Liver (tissue), 9 donors: Measurements from ENCODE around the gene PROS1. TPM values are rescaled to one million over a fixed set of nuclear protein-coding genes. Genes with fewer than 3 reads are reported as not detected.

Experiments used
- DNase-seq: peaks from one replicate; pipeline ENCODE4 v3.0.0-alpha.2; 2017; ENCODE audit warnings: low spot score
- H3K27ac ChIP-seq, 2 donors: one replicate each; pipeline ENCODE4 v1.7.0; 2013; ENCODE audit warnings: inconsistent platforms in 2 of 2, low read length in 2 of 2, control low read depth in 1 of 2, low read depth in 1 of 2, mild to moderate bottlenecking in 1 of 2
- H3K27me3 ChIP-seq, 4 donors: one replicate each; pipeline versions ENCODE4 v1.6.1 to v1.7.0; 2013; ENCODE audit warnings: low read length in 3 of 4, inconsistent platforms in 1 of 4, mild to moderate bottlenecking in 1 of 4, moderate library complexity in 1 of 4; ENCODE audit not compliant: control insufficient read depth in 4 of 4, insufficient read depth in 4 of 4
- H3K36me3 ChIP-seq, 4 donors: one replicate each; pipeline versions ENCODE4 v1.6.1 to v1.7.0; 2013; ENCODE audit warnings: low read length in 3 of 4, mild to moderate bottlenecking in 3 of 4, low read depth in 1 of 4, moderate library complexity in 1 of 4; ENCODE audit not compliant: control insufficient read depth in 4 of 4, insufficient read depth in 3 of 4
- H3K4me1 ChIP-seq, 4 donors: one replicate each; pipeline versions ENCODE4 v1.6.1 to v1.7.0; 2013; ENCODE audit warnings: low read length in 3 of 4, mild to moderate bottlenecking in 3 of 4, moderate library complexity in 1 of 4; ENCODE audit not compliant: control insufficient read depth in 4 of 4, insufficient read depth in 4 of 4
- H3K4me3 ChIP-seq, 3 donors: one replicate each; pipeline versions ENCODE4 v1.6.1 to v1.7.0; 2013; ENCODE audit warnings: low read length in 3 of 3, control low read depth in 1 of 3, low read depth in 1 of 3, mild to moderate bottlenecking in 1 of 3
- H3K9ac ChIP-seq, 2 donors: one replicate each; pipeline ENCODE4 v1.7.0; 2013; ENCODE audit warnings: low read length in 2 of 2, mild to moderate bottlenecking in 2 of 2, moderate library complexity in 2 of 2, control low read depth in 1 of 2, low read depth in 1 of 2
- H3K9me3 ChIP-seq, 4 donors: one replicate each; pipeline versions ENCODE4 v1.6.1 to v1.7.0; 2013; ENCODE audit warnings: low read length in 3 of 4; ENCODE audit not compliant: control insufficient read depth in 4 of 4
- FOXA2 ChIP-seq: IDR thresholded peaks from 2 replicates; pipeline ENCODE4 v1.6.1; 2016; ENCODE audit warnings: antibody characterized with exemption
- GABPA ChIP-seq, 2 donors: IDR thresholded peaks in 1 of 2; conservative IDR thresholded peaks in 1 of 2; 2 replicates each; pipeline ENCODE4 v1.6.1; 2016; ENCODE audit warnings: antibody characterized with exemption in 2 of 2, mild to moderate bottlenecking in 1 of 2, moderate library complexity in 1 of 2
- HNF4A ChIP-seq, 2 donors: conservative IDR thresholded peaks; 2 replicates each; pipeline ENCODE4 v1.6.1; 2016; ENCODE audit warnings: antibody characterized with exemption in 2 of 2, mild to moderate bottlenecking in 2 of 2
- JUND ChIP-seq, 2 donors: IDR thresholded peaks; 2 replicates each; pipeline ENCODE4 v1.6.1; 2016; ENCODE audit warnings: antibody characterized with exemption in 2 of 2
- NR2F2 ChIP-seq: IDR thresholded peaks from 2 replicates; pipeline ENCODE4 v1.6.1; 2016; ENCODE audit warnings: antibody characterized with exemption
- RXRA ChIP-seq, 2 donors: IDR thresholded peaks; 2 replicates each; pipeline ENCODE4 v1.6.1; 2017 to 2018; ENCODE audit warnings: antibody characterized with exemption in 2 of 2, mild to moderate bottlenecking in 1 of 2
- TAF1 ChIP-seq: conservative IDR thresholded peaks from 2 replicates; pipeline ENCODE4 v1.6.1; 2016; ENCODE audit warnings: antibody characterized with exemption, mild to moderate bottlenecking
- YY1 ChIP-seq: IDR thresholded peaks from 2 replicates; pipeline ENCODE4 v1.6.1; 2016; ENCODE audit warnings: antibody characterized with exemption, mild to moderate bottlenecking
- WGBS: extraction: QIAGEN DNeasy Blood & Tissue Kit; methylation state at CpG from one replicate; pipeline ENCODE4 v1.1.7; 2013; 5-methylcytosine and 5-hydroxymethylcytosine counted together
- polyA plus RNA-seq, 2 donors: library from polyadenylated mRNA; stranded (reverse) in 1 of 2; unstranded in 1 of 2; fragments of 200-250 nt in 1 of 2; fragments of >200 nt in 1 of 2; fragmentation: Nextera tagmentation in 1 of 2; extraction: Ambion mirVana in 1 of 2; gene quantifications; one replicate each; pipeline versions ENCODE4 v1.2.1 to v1.2.3, GENCODE V29; 2013 to 2015
- total RNA-seq, 2 donors: library from RNA; depleted of rRNA; stranded (reverse); fragments of >200 nt; gene quantifications; one replicate each; pipeline ENCODE4 v1.2.3, GENCODE V29; 2014
- TF ChIP-seq, protein P1 (sequence below): IDR thresholded peaks from 2 replicates; pipeline ENCODE4 v1.6.1; 2016; ENCODE audit warnings: antibody characterized with exemption
- TF ChIP-seq, protein P2 (sequence below): IDR thresholded peaks from 2 replicates; pipeline ENCODE4 v1.6.1; 2016; ENCODE audit warnings: antibody characterized with exemption, mild to moderate bottlenecking
- TF ChIP-seq, protein P3 (sequence below): IDR thresholded peaks from 2 replicates; pipeline ENCODE4 v1.6.1; 2016; ENCODE audit warnings: antibody characterized with exemption
- donor health status: healthy.
- donor health status: healthy.
- donor health status: healthy.
- donor health status: healthy.
- donor health status: healthy.

Gene PROS1
- total and polyA plus RNA-seq, 4 donors: 88.9 to 252 (median 143) TPM

- Histone ChIP-seq H3K27ac (no peak overlapping the region), H3K9me3 (no peaks in the 10 kb centered on the region), H3K4me1 (no peaks in the 10 kb centered on the region), H3K27me3 (no peaks in the 10 kb centered on the region), H3K36me3 (no peaks in the 10 kb centered on the region), H3K4me3 (no peak overlapping the region), H3K9ac (no peak overlapping the region)
- 98% methylated on average over 9 of the region's 9 CpGs for WGBS
- no peak for DNase-seq
- TF ChIP-seq FOXA2: no peak
- TF ChIP-seq, protein P1, sequence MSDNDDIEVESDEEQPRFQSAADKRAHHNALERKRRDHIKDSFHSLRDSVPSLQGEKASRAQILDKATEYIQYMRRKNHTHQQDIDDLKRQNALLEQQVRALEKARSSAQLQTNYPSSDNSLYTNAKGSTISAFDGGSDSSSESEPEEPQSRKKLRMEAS: no peak
- no peak for TF ChIP-seq YY1
- TF ChIP-seq TAF1: no peak
Observed at GRCh38 chr3:93988764-93989163, 15.1 kb upstream of the PROS1 start.

DNA sequence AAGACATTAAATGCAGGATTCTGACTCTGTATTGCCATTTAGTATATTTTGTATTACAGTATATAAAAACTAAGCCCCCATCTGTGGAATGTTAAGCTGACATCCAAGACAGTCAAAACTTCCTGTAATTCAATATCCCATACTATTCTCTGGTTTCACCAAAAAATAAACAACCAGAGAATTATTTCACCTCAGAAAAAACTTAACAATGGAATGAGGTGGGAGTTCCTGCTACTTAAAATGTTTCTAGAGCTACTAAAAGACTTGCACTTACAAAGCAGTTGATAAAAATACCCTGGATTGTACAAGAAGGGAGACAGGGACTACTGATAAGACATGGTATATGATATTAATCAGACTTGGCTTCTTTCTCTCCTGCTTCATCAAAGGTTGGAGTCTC is 14.6 kb upstream of the PROS1 start:
- H3K27ac ChIP-seq: no peak overlapping the region
- H3K27me3 ChIP-seq: no peaks in the 10 kb centered on the region
- no peaks in the 10 kb centered on the region for H3K4me1 ChIP-seq
- TF ChIP-seq, protein P2, sequence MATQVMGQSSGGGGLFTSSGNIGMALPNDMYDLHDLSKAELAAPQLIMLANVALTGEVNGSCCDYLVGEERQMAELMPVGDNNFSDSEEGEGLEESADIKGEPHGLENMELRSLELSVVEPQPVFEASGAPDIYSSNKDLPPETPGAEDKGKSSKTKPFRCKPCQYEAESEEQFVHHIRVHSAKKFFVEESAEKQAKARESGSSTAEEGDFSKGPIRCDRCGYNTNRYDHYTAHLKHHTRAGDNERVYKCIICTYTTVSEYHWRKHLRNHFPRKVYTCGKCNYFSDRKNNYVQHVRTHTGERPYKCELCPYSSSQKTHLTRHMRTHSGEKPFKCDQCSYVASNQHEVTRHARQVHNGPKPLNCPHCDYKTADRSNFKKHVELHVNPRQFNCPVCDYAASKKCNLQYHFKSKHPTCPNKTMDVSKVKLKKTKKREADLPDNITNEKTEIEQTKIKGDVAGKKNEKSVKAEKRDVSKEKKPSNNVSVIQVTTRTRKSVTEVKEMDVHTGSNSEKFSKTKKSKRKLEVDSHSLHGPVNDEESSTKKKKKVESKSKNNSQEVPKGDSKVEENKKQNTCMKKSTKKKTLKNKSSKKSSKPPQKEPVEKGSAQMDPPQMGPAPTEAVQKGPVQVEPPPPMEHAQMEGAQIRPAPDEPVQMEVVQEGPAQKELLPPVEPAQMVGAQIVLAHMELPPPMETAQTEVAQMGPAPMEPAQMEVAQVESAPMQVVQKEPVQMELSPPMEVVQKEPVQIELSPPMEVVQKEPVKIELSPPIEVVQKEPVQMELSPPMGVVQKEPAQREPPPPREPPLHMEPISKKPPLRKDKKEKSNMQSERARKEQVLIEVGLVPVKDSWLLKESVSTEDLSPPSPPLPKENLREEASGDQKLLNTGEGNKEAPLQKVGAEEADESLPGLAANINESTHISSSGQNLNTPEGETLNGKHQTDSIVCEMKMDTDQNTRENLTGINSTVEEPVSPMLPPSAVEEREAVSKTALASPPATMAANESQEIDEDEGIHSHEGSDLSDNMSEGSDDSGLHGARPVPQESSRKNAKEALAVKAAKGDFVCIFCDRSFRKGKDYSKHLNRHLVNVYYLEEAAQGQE: no peak
- TF ChIP-seq, protein P3, sequence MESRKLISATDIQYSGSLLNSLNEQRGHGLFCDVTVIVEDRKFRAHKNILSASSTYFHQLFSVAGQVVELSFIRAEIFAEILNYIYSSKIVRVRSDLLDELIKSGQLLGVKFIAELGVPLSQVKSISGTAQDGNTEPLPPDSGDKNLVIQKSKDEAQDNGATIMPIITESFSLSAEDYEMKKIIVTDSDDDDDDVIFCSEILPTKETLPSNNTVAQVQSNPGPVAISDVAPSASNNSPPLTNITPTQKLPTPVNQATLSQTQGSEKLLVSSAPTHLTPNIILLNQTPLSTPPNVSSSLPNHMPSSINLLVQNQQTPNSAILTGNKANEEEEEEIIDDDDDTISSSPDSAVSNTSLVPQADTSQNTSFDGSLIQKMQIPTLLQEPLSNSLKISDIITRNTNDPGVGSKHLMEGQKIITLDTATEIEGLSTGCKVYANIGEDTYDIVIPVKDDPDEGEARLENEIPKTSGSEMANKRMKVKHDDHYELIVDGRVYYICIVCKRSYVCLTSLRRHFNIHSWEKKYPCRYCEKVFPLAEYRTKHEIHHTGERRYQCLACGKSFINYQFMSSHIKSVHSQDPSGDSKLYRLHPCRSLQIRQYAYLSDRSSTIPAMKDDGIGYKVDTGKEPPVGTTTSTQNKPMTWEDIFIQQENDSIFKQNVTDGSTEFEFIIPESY: no peak
- no peaks in the 10 kb centered on the region for H3K36me3 ChIP-seq
- H3K9me3 ChIP-seq: no peaks in the 10 kb centered on the region
- H3K9ac ChIP-seq: no peak overlapping the region
- H3K4me3 ChIP-seq: no peak overlapping the region
- DNase-seq: no peak

GRCh38 chr3:93984618-93985017 is 10.9 kb upstream of the PROS1 start:
- TF ChIP-seq FOXA2 (no peak), NR2F2 (no peak), HNF4A (conservative IDR thresholded peaks at IDR 0.05) (no peak), JUND (IDR thresholded peaks at IDR 0.05) (no peak), GABPA (IDR thresholded peaks at IDR 0.05 in 1 of 2, conservative IDR thresholded peaks at IDR 0.05 in 1 of 2) (no peak), RXRA (IDR thresholded peaks at IDR 0.05) (no peak), TAF1 (no peak)
- TF ChIP-seq, protein P2: no peak
- TF ChIP-seq, protein P3: no peak
- H3K9ac ChIP-seq: no peak overlapping the region
- H3K36me3 ChIP-seq: no peaks in the 10 kb centered on the region
- H3K9me3 ChIP-seq: no peaks in the 10 kb centered on the region
- 94% methylated on average over 5 of the region's 5 CpGs for WGBS
- H3K27ac ChIP-seq: no peak overlapping the region
- H3K27me3 ChIP-seq: no peaks in the 10 kb centered on the region
- H3K4me3 ChIP-seq: no peak overlapping the region
- no peak for DNase-seq
- peaks cover 0 to 7% (median 3%) of the 10 kb centered on the region in 4 donors for H3K4me1 ChIP-seq
